Uterus (tissue), 4 donors: ENCODE data around the gene NSUN3. TPM values are rescaled to one million over a fixed set of nuclear protein-coding genes. Genes with fewer than 3 reads are reported as not detected.

Source experiments
- DNase-seq, 2 donors: peaks; one replicate each; pipeline ENCODE4 v3.0.0-alpha.2; 2019 to 2020
- H3K27ac ChIP-seq, 2 donors: fragments of 200-600 bp; sonication (generic); 1 replicate in 1 of 2; 2 replicates in 1 of 2; pipeline ENCODE4 v1.5.1; 2016 to 2018
- H3K27me3 ChIP-seq, 2 donors: fragments of 200-600 bp; sonication (generic); one replicate each; pipeline ENCODE4 v1.5.1; 2018 to 2019; ENCODE audit warnings: control low read depth in 1 of 2
- H3K36me3 ChIP-seq, 2 donors: fragments of 200-600 bp; sonication (generic); one replicate each; pipeline ENCODE4 v1.5.1; 2019; ENCODE audit warnings: control low read depth in 1 of 2
- H3K4me1 ChIP-seq, 2 donors: fragments of 200-600 bp; sonication (generic); one replicate each; pipeline ENCODE4 v1.5.1; 2018 to 2019; ENCODE audit warnings: control low read depth in 1 of 2
- H3K4me3 ChIP-seq, 2 donors: fragments of 200-600 bp; sonication (generic); 1 replicate in 1 of 2; 2 replicates in 1 of 2; pipeline ENCODE4 v1.5.1; 2018 to 2019; ENCODE audit warnings: mild to moderate bottlenecking in 1 of 2
- H3K9me3 ChIP-seq, 2 donors: fragments of 200-600 bp; sonication (generic); one replicate each; pipeline ENCODE4 v1.5.1; 2019; ENCODE audit warnings: control low read depth in 1 of 2
- POLR2A ChIP-seq, 2 donors: fragments of 450-650 bp; IDR thresholded peaks; one replicate each; pipeline ENCODE4 v1.6.1; 2016; ENCODE audit warnings: antibody characterized with exemption in 2 of 2, mild to moderate bottlenecking in 1 of 2, moderate library complexity in 1 of 2
- intact Hi-C: fragments of 100-400 bp; cut with DNase I; formaldehyde crosslinking; loops from one replicate; pipeline ENCODE4 v1.15.1; 2023; ENCODE audit warnings: low total_unique reads
- total RNA-seq, 4 donors: library from RNA; depleted of rRNA in 3 of 4; stranded (reverse); fragments of >200 nt in 3 of 4; gene quantifications; one replicate each; pipeline versions ENCODE4 v1.1.0 to v1.2.4, GENCODE V29; 2014 to 2023
- TF ChIP-seq, protein P1 (sequence below), 4 experiments: fragments of 200-600 bp in 2 of 4; fragments of 450-650 bp in 2 of 4; sonication (generic) in 2 of 4; IDR thresholded peaks; one replicate each; pipeline ENCODE4 v1.5.1; 2016 to 2019; ENCODE audit warnings: antibody characterized with exemption in 4 of 4, mild to moderate bottlenecking in 2 of 4, moderate library complexity in 1 of 4
- donor health status: DM: yes; HTN: yes; CAD: no.

Gene NSUN3
- total RNA-seq, 4 donors from 2014 or later = 3.3 to 32.6 (median 11.3) TPM

DNA sequence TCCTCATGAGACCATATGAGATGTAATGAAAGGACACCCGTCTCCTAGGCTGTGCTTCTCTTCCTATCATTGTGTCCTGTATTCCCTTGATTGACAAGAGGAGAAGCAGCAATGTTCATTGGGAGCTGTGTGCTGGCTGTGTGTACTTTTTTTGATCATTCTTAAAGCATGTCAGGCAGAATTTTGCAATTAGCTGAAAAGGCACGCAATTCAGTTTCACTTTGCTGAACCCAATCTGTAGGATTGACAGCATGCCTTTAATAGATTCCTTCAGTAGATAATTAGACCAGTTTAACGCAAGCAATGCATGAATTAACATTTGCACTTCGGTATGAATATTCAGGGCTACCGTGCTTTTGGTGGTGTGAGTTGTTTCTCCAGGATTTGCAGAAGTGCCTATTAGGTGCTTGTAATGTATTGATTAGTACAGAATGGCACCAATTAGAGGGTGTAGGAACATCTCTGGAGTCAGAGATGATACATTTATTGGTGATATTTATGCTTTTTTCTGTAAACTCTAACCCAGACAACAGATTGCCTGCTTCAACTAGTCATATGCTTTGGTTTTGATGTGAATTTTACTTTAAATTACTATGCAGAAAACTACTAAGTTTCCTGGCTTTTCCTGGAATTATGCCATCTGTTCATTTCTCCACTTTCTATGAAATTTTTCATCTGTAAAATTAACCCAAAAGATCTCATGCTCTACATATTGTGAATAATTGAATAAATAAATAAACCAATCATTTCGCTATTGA, 114.3 kb downstream of the NSUN3 start:
- TF ChIP-seq, protein P1, sequence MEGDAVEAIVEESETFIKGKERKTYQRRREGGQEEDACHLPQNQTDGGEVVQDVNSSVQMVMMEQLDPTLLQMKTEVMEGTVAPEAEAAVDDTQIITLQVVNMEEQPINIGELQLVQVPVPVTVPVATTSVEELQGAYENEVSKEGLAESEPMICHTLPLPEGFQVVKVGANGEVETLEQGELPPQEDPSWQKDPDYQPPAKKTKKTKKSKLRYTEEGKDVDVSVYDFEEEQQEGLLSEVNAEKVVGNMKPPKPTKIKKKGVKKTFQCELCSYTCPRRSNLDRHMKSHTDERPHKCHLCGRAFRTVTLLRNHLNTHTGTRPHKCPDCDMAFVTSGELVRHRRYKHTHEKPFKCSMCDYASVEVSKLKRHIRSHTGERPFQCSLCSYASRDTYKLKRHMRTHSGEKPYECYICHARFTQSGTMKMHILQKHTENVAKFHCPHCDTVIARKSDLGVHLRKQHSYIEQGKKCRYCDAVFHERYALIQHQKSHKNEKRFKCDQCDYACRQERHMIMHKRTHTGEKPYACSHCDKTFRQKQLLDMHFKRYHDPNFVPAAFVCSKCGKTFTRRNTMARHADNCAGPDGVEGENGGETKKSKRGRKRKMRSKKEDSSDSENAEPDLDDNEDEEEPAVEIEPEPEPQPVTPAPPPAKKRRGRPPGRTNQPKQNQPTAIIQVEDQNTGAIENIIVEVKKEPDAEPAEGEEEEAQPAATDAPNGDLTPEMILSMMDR (IDR thresholded peaks at IDR 0.05) = no peak
- TF ChIP-seq POLR2A (IDR thresholded peaks at IDR 0.05) = no peak
- no peaks in the 10 kb centered on the region for H3K36me3 ChIP-seq
- no peaks in the 10 kb centered on the region for H3K9me3 ChIP-seq
- DNase-seq = no peak
- H3K4me3 ChIP-seq = no peak overlapping the region
- H3K27me3 ChIP-seq = no peaks in the 10 kb centered on the region
- H3K27ac ChIP-seq = no peak overlapping the region
- H3K4me1 ChIP-seq = no peaks in the 10 kb centered on the region
- intact Hi-C loops = no loop called here

Other genes starting within 250 kb of the NSUN3 start
- 10 to 100 TPM; 14.6 to 60.3 (median 36.8) TPM for gene PROS1, start 89.2 kb upstream of the NSUN3 start, total RNA-seq
- 10 to 100 TPM in 2 of 4 donors, 1 to 10 TPM in 2; 4.9 to 23.6 (median 14.0) TPM for gene ARL13B, start 82.9 kb upstream of the NSUN3 start, total RNA-seq
- 1 to 10 TPM in 1 of 4 donors, not detected in 3; 1.5 TPM for gene STX19, start 34.5 kb upstream of the NSUN3 start, total RNA-seq
- gene DHFR2, start 145 bp upstream of the NSUN3 start, total RNA-seq = 10 to 100 TPM in 2 of 4 donors, 1 to 10 TPM in 2; 1.5 to 13.7 (median 6.3) TPM